Measurements from ENCODE around the gene AKAP6. TPM values are rescaled to one million over a fixed set of nuclear protein-coding genes. Genes with fewer than 3 reads are reported as not detected.

Gene AKAP6
- total RNA-seq, 1 experiment from 2014 or later: 2.3 TPM

DNA sequence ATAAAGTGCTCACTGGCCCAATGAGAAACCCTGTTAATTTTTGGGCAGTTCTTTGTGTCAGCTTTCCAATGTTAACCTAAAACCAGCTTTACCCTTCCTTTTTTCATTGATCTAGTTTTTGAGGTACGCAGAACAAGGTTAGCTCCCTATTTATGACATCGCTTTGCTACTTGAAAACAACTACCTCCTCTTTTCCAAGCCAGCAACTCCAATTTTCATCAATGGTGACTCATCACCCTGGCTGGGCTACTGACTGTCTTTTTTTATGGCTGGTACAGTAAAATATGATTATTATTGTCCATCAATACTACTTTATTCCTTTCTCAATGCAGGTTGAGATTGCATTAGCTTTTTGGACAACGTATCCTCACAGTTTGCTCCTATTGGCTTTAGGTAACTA lies 22.5 kb upstream of the AKAP6 start:
- Histone ChIP-seq H3K9me2 (replicated peaks; ENCODE audit: insufficient read depth, low read length) (no peaks in the 10 kb centered on the region), H3K4me2 (ENCODE audit: low read depth, low read length, poor library complexity, severe bottlenecking) (no peak overlapping the region)
- no peak for DNase-seq

DNA sequence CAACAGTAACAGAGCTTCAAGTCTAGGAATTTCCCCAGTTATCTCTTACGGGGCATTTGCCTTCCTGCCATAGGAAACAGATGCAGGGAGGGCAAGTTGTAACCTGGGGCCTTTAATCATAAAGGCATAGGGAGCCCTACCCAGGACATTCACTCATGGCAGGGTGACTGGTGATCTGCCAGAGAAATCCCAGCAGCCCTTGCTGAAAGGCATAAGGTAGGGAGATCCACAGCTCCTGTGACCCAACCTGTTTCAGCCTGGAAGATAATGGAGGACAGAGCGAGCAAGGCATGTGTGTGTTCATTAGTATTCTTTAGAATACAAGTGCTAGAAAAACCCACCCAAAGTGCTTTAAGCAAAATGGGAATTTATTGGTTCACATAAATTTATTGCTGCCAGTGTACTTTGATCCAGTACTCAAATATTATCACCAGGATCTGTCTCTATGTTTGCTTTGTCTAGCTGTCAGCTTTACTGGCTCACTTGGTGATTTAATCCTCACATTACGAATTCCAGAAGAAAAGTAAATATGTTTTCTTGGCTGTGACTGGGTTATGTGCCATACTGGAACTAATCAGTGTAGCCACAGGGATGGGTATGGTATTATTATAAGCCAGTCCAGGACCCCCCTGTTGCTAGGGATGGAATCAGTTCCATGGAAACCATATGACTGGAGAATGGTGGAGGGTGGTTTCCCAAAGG lies 21.1 kb upstream of the AKAP6 start:
- Histone ChIP-seq H3K9me2 (replicated peaks; ENCODE audit: insufficient read depth, low read length) (no peaks in the 10 kb centered on the region), H3K4me3 (ENCODE audit: low read length) (no peak overlapping the region), H3K27ac (ENCODE audit: low read length) (no peak overlapping the region)

More for the DNA sequence above, 22.5 kb upstream of the AKAP6 start:
- Histone ChIP-seq H3K4me1 (ENCODE audit: low read length) (no peaks in the 10 kb centered on the region), H2AFZ (ENCODE audit: low read length) (no peak overlapping the region), H3K79me2 (ENCODE audit: low read length) (no peaks in the 10 kb centered on the region), H3K9ac (ENCODE audit: low read length) (no peak overlapping the region), H3K4me3 (ENCODE audit: low read length) (no peak overlapping the region), H3K9me3 (ENCODE audit: low read length) (no peaks in the 10 kb centered on the region), H4K20me1 (ENCODE audit: insufficient read depth, low read depth, low read length) (no peaks in the 10 kb centered on the region), H3K36me3 (ENCODE audit: insufficient read depth, low read length) (no peaks in the 10 kb centered on the region), H3K27me3 (ENCODE audit: low read length) (no peaks in the 10 kb centered on the region), H3K27ac (ENCODE audit: low read length) (no peak overlapping the region)

DNA sequence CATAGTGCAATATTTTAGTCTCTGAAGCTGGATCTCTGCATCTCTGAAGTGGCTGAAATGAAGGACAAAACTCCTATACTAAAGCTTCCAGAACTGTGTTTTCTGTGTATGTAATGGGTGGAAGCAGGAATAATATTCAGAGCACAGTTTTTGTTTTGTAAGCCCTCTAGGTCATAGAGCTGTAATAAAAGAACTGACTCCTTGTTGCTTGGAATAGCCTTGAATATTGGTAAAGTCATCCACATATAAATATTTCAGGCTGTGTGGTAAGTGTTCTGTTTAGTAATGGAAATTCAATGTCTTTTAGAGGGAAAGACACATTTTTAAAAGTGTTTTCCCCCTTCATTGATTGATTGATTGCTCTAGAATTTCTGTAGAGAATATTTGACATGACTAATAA lies 18.2 kb upstream of the AKAP6 start:
- Histone ChIP-seq H3K27ac (ENCODE audit: low read length) (no peak overlapping the region), H3K4me1 (ENCODE audit: low read length) (no peaks in the 10 kb centered on the region), H3K9me2 (replicated peaks; ENCODE audit: insufficient read depth, low read length) (no peaks in the 10 kb centered on the region), H3K4me3 (ENCODE audit: low read length) (no peak overlapping the region), H3K4me2 (ENCODE audit: low read depth, low read length, poor library complexity, severe bottlenecking) (no peak overlapping the region), H3K36me3 (ENCODE audit: insufficient read depth, low read length) (no peaks in the 10 kb centered on the region), H2AFZ (ENCODE audit: low read length) (no peak overlapping the region), H3K9me3 (ENCODE audit: low read length) (no peaks in the 10 kb centered on the region), H3K27me3 (ENCODE audit: low read length) (no peaks in the 10 kb centered on the region), H3K79me2 (ENCODE audit: low read length) (no peaks in the 10 kb centered on the region), H4K20me1 (ENCODE audit: insufficient read depth, low read depth, low read length) (no peaks in the 10 kb centered on the region), H3K9ac (ENCODE audit: low read length) (no peak overlapping the region)
- DNase-seq: no peak

More for the DNA sequence above, 21.1 kb upstream of the AKAP6 start:
- H4K20me1 ChIP-seq (ENCODE audit: insufficient read depth, low read depth, low read length): no peaks in the 10 kb centered on the region
- H3K9ac ChIP-seq (ENCODE audit: low read length): no peak overlapping the region
- no peaks in the 10 kb centered on the region for H3K27me3 ChIP-seq (ENCODE audit: low read length)
- H2AFZ ChIP-seq (ENCODE audit: low read length): no peak overlapping the region
- no peak overlapping the region for H3K4me2 ChIP-seq (ENCODE audit: low read depth, low read length, poor library complexity, severe bottlenecking)
- H3K36me3 ChIP-seq (ENCODE audit: insufficient read depth, low read length): no peaks in the 10 kb centered on the region
- H3K9me3 ChIP-seq (ENCODE audit: low read length): no peaks in the 10 kb centered on the region
- no peak for DNase-seq
- H3K79me2 ChIP-seq (ENCODE audit: low read length): no peaks in the 10 kb centered on the region
- H3K4me1 ChIP-seq (ENCODE audit: low read length): no peaks in the 10 kb centered on the region

DNA sequence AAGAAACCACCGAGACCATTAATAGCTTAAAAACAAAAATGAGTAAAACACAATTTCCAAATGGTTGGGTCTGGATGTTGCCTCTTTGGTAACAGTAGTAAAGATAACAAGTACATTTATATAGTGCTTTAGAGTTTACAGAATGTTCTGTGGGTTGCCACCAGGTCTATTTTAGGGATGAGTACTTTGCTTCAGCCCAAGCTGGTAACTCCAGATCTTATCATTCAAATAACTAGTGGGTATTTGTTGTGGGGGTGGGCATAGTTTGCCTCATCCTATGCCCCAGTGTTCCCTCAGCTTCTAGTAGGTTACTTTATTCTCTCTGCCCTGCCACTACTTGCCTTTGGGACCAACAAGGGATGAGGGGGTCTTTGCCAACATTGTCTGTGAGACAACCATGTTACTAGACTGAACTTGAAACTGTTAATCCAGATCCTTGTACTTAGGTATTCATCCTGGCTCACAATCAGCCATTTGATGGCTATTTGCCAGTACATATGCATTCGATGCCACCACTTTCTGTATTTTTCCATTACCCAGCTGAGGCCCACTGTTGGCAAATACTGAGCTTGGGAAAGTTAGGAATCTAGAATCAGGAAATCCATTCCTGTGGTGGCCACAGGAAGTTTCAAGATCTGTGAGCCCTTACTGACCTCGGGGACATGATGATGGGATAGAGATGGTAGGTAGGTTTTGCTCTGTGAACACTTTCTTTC lies 17.6 kb upstream of the AKAP6 start:
- no peak overlapping the region for H3K9ac ChIP-seq (ENCODE audit: low read length)
- no peaks in the 10 kb centered on the region for H3K36me3 ChIP-seq (ENCODE audit: insufficient read depth, low read length)
- H3K27ac ChIP-seq (ENCODE audit: low read length): no peak overlapping the region
- no peak overlapping the region for H3K4me2 ChIP-seq (ENCODE audit: low read depth, low read length, poor library complexity, severe bottlenecking)
- H3K4me3 ChIP-seq (ENCODE audit: low read length): no peak overlapping the region
- no peaks in the 10 kb centered on the region for H3K9me3 ChIP-seq (ENCODE audit: low read length)
- no peak overlapping the region for H2AFZ ChIP-seq (ENCODE audit: low read length)
- H3K4me1 ChIP-seq (ENCODE audit: low read length): no peaks in the 10 kb centered on the region
- no peaks in the 10 kb centered on the region for H3K9me2 ChIP-seq (replicated peaks; ENCODE audit: insufficient read depth, low read length)
- no peaks in the 10 kb centered on the region for H4K20me1 ChIP-seq (ENCODE audit: insufficient read depth, low read depth, low read length)
- H3K79me2 ChIP-seq (ENCODE audit: low read length): no peaks in the 10 kb centered on the region
- no peak for DNase-seq
- H3K27me3 ChIP-seq (ENCODE audit: low read length): no peaks in the 10 kb centered on the region

DNA sequence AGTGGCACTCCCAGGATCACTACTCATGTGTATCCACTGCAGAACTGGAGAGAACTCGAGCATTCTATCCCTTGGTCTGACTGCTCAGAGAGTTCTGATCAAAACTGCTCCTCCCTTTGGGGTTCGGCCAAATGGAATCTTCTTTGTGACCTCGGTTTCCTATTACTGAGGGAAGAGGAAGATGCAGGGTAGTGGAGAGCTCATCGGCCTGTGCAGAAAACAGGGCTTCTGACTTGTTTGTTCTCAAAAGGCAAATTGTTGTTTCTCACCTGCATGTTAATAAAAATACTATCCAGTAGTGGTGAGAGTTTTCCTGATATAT lies 17.1 kb upstream of the AKAP6 start:
- no peak overlapping the region for H2AFZ ChIP-seq (ENCODE audit: low read length)
- no peaks in the 10 kb centered on the region for H3K9me2 ChIP-seq (replicated peaks; ENCODE audit: insufficient read depth, low read length)
- no peak overlapping the region for H3K4me3 ChIP-seq (ENCODE audit: low read length)
- H3K9ac ChIP-seq (ENCODE audit: low read length): no peak overlapping the region
- no peak for DNase-seq
- no peaks in the 10 kb centered on the region for H3K27me3 ChIP-seq (ENCODE audit: low read length)
- H3K9me3 ChIP-seq (ENCODE audit: low read length): no peaks in the 10 kb centered on the region
- no peaks in the 10 kb centered on the region for H3K36me3 ChIP-seq (ENCODE audit: insufficient read depth, low read length)
- H3K4me1 ChIP-seq (ENCODE audit: low read length): no peaks in the 10 kb centered on the region
- no peak overlapping the region for H3K27ac ChIP-seq (ENCODE audit: low read length)
- H3K79me2 ChIP-seq (ENCODE audit: low read length): no peaks in the 10 kb centered on the region
- H3K4me2 ChIP-seq (ENCODE audit: low read depth, low read length, poor library complexity, severe bottlenecking): no peak overlapping the region
- no peaks in the 10 kb centered on the region for H4K20me1 ChIP-seq (ENCODE audit: insufficient read depth, low read depth, low read length)

DNA sequence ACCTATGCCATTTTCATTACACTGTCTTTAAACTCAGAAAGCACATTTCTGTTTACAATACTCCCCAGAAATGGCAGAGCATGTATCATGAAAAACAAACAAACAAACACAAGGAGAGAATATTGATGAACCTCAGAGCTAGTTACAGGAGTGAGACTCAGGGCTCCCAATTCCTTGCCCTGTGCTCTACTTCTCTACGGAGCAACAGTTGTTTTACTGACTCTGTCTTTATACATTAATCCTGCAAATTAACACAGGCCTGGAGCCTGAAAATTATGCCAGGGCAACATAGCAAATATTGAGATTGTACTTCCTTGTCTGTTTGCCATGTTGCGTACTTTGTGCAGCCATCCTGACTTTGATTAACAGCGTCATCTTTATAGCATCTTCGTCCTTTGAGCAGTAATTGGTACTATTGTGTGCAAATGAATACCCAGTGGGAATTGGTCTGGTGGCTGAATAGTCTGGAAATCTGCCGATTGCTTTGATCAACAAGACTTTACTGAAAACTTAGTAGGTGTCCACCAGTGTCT lies 15.2 kb upstream of the AKAP6 start:
- Histone ChIP-seq H3K4me1 (ENCODE audit: low read length) (no peaks in the 10 kb centered on the region), H3K9me3 (ENCODE audit: low read length) (no peaks in the 10 kb centered on the region), H3K9ac (ENCODE audit: low read length) (no peak overlapping the region), H3K27me3 (ENCODE audit: low read length) (no peaks in the 10 kb centered on the region), H3K79me2 (ENCODE audit: low read length) (no peaks in the 10 kb centered on the region), H4K20me1 (ENCODE audit: insufficient read depth, low read depth, low read length) (no peaks in the 10 kb centered on the region), H3K4me2 (ENCODE audit: low read depth, low read length, poor library complexity, severe bottlenecking) (no peak overlapping the region), H2AFZ (ENCODE audit: low read length) (no peak overlapping the region), H3K36me3 (ENCODE audit: insufficient read depth, low read length) (no peaks in the 10 kb centered on the region), H3K27ac (ENCODE audit: low read length) (no peak overlapping the region), H3K9me2 (replicated peaks; ENCODE audit: insufficient read depth, low read length) (no peaks in the 10 kb centered on the region), H3K4me3 (ENCODE audit: low read length) (no peak overlapping the region)
- no peak for DNase-seq

DNA sequence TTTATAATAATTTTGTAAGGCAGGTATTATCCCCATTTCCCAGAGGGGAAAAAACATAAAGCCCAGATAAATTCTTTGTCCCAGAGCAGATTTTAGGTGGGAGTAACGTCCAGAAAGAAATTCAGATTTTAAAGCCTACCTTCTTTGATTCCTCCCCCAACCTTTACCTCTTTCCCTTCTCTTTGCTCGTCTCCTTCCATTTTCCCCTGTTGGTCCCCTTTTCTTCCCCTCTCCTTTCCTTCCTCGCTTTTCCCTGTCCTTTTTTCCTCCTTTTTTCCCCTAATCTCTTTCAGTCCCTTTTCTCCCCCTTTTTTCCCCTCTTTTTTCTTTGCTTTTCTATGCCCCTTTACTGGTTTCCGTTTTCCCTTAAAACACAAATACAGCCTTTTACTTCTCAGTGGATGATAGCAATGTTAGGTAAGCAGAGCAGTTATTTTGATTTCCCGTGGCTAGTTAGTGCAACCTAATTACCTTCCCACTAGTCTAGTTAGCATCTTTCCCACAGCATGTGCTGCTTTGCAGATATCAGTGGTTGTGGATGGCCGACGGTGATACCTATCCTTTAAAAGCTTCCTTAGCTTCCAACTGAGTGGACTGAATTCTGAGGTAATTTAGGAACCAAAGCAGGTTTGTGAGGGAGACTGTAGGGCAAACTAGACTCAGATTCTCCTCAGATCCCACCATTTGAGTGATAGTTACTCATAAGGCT lies 10.9 kb upstream of the AKAP6 start:
- Histone ChIP-seq H2AFZ (ENCODE audit: low read length) (no peak overlapping the region), H3K79me2 (ENCODE audit: low read length) (no peaks in the 10 kb centered on the region), H3K4me2 (ENCODE audit: low read depth, low read length, poor library complexity, severe bottlenecking) (no peak overlapping the region), H3K27me3 (ENCODE audit: low read length) (no peaks in the 10 kb centered on the region), H3K9me2 (replicated peaks; ENCODE audit: insufficient read depth, low read length) (no peaks in the 10 kb centered on the region), H3K4me1 (ENCODE audit: low read length) (no peaks in the 10 kb centered on the region), H3K27ac (ENCODE audit: low read length) (no peak overlapping the region), H3K4me3 (ENCODE audit: low read length) (no peak overlapping the region), H3K9ac (ENCODE audit: low read length) (no peak overlapping the region), H4K20me1 (ENCODE audit: insufficient read depth, low read depth, low read length) (no peaks in the 10 kb centered on the region), H3K9me3 (ENCODE audit: low read length) (no peaks in the 10 kb centered on the region), H3K36me3 (ENCODE audit: insufficient read depth, low read length) (no peaks in the 10 kb centered on the region)
- no peak for DNase-seq

DNA sequence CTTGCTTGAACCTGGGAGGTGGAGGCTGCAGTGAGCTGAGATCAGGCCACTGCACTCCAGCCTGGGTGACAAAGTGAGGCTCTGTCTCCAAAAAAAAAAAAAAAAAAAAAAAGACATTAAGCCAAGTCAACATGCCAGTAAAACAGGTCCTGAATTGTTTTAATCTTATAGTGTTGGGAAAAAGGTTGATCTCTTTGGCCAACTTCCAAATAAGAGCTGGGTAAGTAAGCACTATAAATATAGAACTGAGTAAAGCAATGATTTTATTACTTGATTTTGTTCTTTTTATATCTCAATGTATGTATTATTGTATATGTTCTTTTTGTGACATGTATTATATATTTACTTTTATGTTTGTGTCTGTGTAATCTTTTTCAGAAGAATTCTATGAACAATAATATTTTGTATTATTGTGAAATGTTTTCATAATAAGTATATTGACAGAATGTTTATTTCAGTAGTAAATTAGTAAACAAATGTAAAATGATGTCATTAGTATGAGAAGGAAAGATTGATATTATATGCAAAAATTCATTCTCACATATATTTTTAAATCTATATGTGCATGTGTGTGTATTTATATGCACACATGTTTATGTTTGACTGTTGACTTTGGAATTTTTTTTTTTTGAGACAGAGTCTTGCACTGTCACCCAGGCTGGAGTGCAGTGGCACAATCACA lies 9.6 kb upstream of the AKAP6 start:
- no peak for DNase-seq
- Histone ChIP-seq H3K9me2 (replicated peaks; ENCODE audit: insufficient read depth, low read length) (no peaks in the 10 kb centered on the region), H3K36me3 (ENCODE audit: insufficient read depth, low read length) (no peaks in the 10 kb centered on the region), H3K4me3 (ENCODE audit: low read length) (no peak overlapping the region), H3K27me3 (ENCODE audit: low read length) (no peaks in the 10 kb centered on the region), H2AFZ (ENCODE audit: low read length) (no peak overlapping the region), H3K79me2 (ENCODE audit: low read length) (no peaks in the 10 kb centered on the region), H3K9me3 (ENCODE audit: low read length) (no peaks in the 10 kb centered on the region), H3K27ac (ENCODE audit: low read length) (no peak overlapping the region), H3K4me1 (ENCODE audit: low read length) (no peaks in the 10 kb centered on the region), H3K9ac (ENCODE audit: low read length) (no peak overlapping the region), H3K4me2 (ENCODE audit: low read depth, low read length, poor library complexity, severe bottlenecking) (no peak overlapping the region), H4K20me1 (ENCODE audit: insufficient read depth, low read depth, low read length) (no peaks in the 10 kb centered on the region)

All from Karpas-422 (cell line).